PC-3 (cell line): Measurements from ENCODE around the gene SLC44A5.

Experiments used
- EZH2 ChIP-seq: fragments of 300-600 bp; sonication (generic); IDR thresholded peaks from one replicate; pipeline ENCODE4 v1.6.1; 2017; ENCODE audit warnings: antibody characterized with exemption, mild to moderate bottlenecking, low read length; ENCODE audit not compliant: unreplicated experiment
- TF ChIP-seq, protein P1 (sequence below): fragments of 300-600 bp; sonication (generic); conservative IDR thresholded peaks from 2 replicates; pipeline ENCODE4 v1.5.1; 2017; ENCODE audit warnings: antibody characterized with exemption, low read depth, mild to moderate bottlenecking, low read length

DNA sequence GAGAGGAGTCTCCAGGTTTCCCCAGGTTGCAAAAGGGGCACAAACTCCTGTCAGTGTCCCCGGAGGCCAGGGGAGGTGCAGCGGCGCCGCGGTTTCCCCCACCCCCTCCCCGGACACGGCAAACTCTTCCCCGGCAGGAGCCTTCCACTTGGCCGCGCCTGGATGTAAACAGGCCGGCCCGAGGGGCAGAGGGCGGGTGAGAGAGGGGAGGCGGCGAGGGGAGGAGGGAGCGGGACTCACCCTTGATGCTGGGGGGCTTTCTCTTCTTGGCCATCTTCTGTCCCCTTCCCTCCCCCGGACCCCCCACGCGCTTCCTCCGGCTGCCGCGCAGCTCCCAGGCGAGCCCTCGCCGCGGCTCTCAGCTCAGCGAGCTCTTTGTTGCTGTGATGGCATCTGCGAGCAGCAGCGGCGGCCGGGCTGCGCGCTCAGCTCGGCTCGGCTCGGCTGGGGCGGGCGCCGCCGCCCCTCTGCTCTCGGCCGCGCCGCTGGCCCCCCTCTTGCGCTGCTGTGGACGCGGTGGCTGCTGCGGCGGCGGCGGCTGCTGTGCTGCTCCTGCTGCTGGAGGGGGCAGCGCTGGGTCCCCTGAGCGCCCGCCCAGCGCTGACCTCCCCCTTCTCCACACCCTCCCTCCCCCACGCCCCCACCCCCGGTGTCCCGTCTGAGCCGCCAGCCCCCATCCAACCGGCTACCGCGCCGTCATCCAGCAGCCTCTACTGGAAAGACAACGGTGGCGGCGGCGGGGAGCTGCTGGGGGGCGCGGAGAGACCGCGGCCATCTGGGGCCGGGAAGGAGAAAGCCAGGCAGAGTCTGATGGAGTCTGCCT is 4.9 kb upstream of the SLC44A5 start:
- TF ChIP-seq, protein P1, sequence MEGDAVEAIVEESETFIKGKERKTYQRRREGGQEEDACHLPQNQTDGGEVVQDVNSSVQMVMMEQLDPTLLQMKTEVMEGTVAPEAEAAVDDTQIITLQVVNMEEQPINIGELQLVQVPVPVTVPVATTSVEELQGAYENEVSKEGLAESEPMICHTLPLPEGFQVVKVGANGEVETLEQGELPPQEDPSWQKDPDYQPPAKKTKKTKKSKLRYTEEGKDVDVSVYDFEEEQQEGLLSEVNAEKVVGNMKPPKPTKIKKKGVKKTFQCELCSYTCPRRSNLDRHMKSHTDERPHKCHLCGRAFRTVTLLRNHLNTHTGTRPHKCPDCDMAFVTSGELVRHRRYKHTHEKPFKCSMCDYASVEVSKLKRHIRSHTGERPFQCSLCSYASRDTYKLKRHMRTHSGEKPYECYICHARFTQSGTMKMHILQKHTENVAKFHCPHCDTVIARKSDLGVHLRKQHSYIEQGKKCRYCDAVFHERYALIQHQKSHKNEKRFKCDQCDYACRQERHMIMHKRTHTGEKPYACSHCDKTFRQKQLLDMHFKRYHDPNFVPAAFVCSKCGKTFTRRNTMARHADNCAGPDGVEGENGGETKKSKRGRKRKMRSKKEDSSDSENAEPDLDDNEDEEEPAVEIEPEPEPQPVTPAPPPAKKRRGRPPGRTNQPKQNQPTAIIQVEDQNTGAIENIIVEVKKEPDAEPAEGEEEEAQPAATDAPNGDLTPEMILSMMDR, result no peak
- TF ChIP-seq EZH2, result no peak
